H1 (cell line): ENCODE measurements around the gene WASHC3. TPM values are rescaled to one million over a fixed set of nuclear protein-coding genes. Genes with fewer than 3 reads are reported as not detected.

Experiments used
- CTCF ChIA-PET: fragments of 300-600 bp; sonication (Branson Sonifier 250); formaldehyde crosslinking; loops from one replicate; lab custom pipeline; 2021; ENCODE audit not compliant: partially characterized antibody; lab: Charles Lee
- POLR2A ChIA-PET: fragments of 300-600 bp; sonication (Branson Sonifier 250); formaldehyde crosslinking; loops from one replicate; lab custom pipeline; 2021; ENCODE audit warnings: inconsistent platforms; ENCODE audit not compliant: partially characterized antibody; lab: Charles Lee
- DNase-seq, 2 experiments: peaks; one replicate each; pipeline versions ENCODE4 v3.0.0 to v3.0.0-alpha.2; 2010 to 2022; ENCODE audit warnings: low spot score in 2 of 2, low read depth in 1 of 2, mixed read lengths in 1 of 2
- FAIRE-seq: peaks from 2 replicates; lab custom pipeline; 2011; peaks lifted over from hg19 to GRCh38; lab: Jason Lieb, UNC
- H2AFZ ChIP-seq: 2 replicates; pipeline ENCODE4 v1.8.1; 2012; ENCODE audit warnings: low read length, inconsistent platforms
- H2AK5ac ChIP-seq: 2 replicates; pipeline ENCODE4 v1.6.1; 2013; ENCODE audit warnings: low read depth, low read length
- H2BK120ac ChIP-seq: replicated peaks from 2 replicates; pipeline ENCODE3; 2013; ENCODE audit warnings: low read depth, low read length, inconsistent platforms
- H2BK12ac ChIP-seq: 2 replicates; pipeline ENCODE4 v1.6.1; 2013; ENCODE audit warnings: low read depth, low read length
- H2BK15ac ChIP-seq: 2 replicates; pipeline ENCODE4 v1.6.1; 2013; ENCODE audit warnings: low read length
- H2BK20ac ChIP-seq: 2 replicates; pipeline ENCODE4 v1.6.1; 2013; ENCODE audit warnings: low read length
- H2BK5ac ChIP-seq: 2 replicates; pipeline ENCODE4 v1.6.1; 2013; ENCODE audit warnings: low read depth, low read length
- H3K14ac ChIP-seq: 2 replicates; pipeline ENCODE4 v1.6.1; 2013; ENCODE audit warnings: inconsistent platforms; ENCODE audit not compliant: insufficient read length
- H3K18ac ChIP-seq: 2 replicates; pipeline ENCODE4 v1.6.1; 2013; ENCODE audit warnings: low read length; ENCODE audit errors: extremely low read depth
- H3K23ac ChIP-seq: 2 replicates; pipeline ENCODE4 v1.6.1; 2013; ENCODE audit warnings: inconsistent platforms; ENCODE audit not compliant: insufficient read length
- H3K23me2 ChIP-seq: 2 replicates; pipeline ENCODE4 v1.6.1; 2013; ENCODE audit warnings: low read depth, low read length
- H3K27ac ChIP-seq: 2 replicates; pipeline ENCODE4 v1.6.1; 2011; ENCODE audit warnings: low read depth, low read length, inconsistent platforms
- H3K27me3 ChIP-seq, 4 experiments: replicated peaks in 1 of 4; 1 replicate in 1 of 4; 2 replicates in 3 of 4; pipeline versions ENCODE4 v1.6.1 to v1.8.1; 2011 to 2013; ENCODE audit warnings: low read length in 3 of 4, mild to moderate bottlenecking in 3 of 4, inconsistent platforms in 2 of 4, mixed read lengths in 2 of 4, moderate library complexity in 1 of 4; ENCODE audit not compliant: control insufficient read depth in 3 of 4, insufficient read depth in 3 of 4; ENCODE audit errors: extremely low read depth in 1 of 4
- H3K36me3 ChIP-seq, 4 experiments: 2 replicates each; pipeline versions ENCODE4 v1.6.1 to v1.8.1; 2011 to 2013; ENCODE audit warnings: mild to moderate bottlenecking in 4 of 4, low read length in 3 of 4, moderate library complexity in 2 of 4, control low read depth in 1 of 4, inconsistent platforms in 1 of 4; ENCODE audit not compliant: insufficient read depth in 4 of 4, control insufficient read depth in 2 of 4
- H3K4ac ChIP-seq: replicated peaks from 2 replicates; pipeline ENCODE3; 2013; ENCODE audit warnings: low read length, low read depth, mixed read lengths, inconsistent platforms; ENCODE audit not compliant: insufficient read length
- H3K4me1 ChIP-seq, 4 experiments: replicated peaks in 1 of 4; 1 replicate in 1 of 4; 2 replicates in 3 of 4; pipeline versions ENCODE4 v1.6.1 to v1.8.1; 2011 to 2013; ENCODE audit warnings: low read length in 3 of 4, inconsistent platforms in 2 of 4, mixed read lengths in 1 of 4; ENCODE audit not compliant: insufficient read depth in 4 of 4, control insufficient read depth in 3 of 4
- H3K4me2 ChIP-seq, 2 experiments: 2 replicates each; pipeline versions ENCODE4 v1.6.1 to v1.8.1; 2011 to 2013; ENCODE audit warnings: low read depth in 2 of 2, low read length in 2 of 2, control low read depth in 1 of 2, inconsistent platforms in 1 of 2, mild to moderate bottlenecking in 1 of 2; ENCODE audit not compliant: insufficient read depth in 1 of 2
- H3K4me3 ChIP-seq, 4 experiments: fragments of 200-600, 300-600 bp in 1 of 4; sonication (generic), shearing (Covaris generic), sonication (Bioruptor Twin) in 1 of 4; 2 replicates each; pipeline versions ENCODE4 v1.5.1 to v1.8.1; 2011 to 2016; ENCODE audit warnings: low read length in 4 of 4, low read depth in 3 of 4, control low read depth in 2 of 4, inconsistent platforms in 2 of 4, mild to moderate bottlenecking in 2 of 4, mixed read lengths in 1 of 4, moderate library complexity in 1 of 4; ENCODE audit not compliant: insufficient read depth in 2 of 4; ENCODE audit errors: extremely low read depth in 1 of 4
- H3K56ac ChIP-seq: replicated peaks from 2 replicates; pipeline ENCODE3; 2013; ENCODE audit warnings: low read depth, mild to moderate bottlenecking, mixed read lengths, low read length, inconsistent platforms; ENCODE audit not compliant: insufficient read length
- H3K79me1 ChIP-seq: 2 replicates; pipeline ENCODE4 v1.6.1; 2013; ENCODE audit warnings: low read depth, low read length, control low read depth
- H3K79me2 ChIP-seq, 2 experiments: 2 replicates each; pipeline versions ENCODE4 v1.6.1 to v1.8.1; 2012 to 2013; ENCODE audit warnings: low read length in 2 of 2, mild to moderate bottlenecking in 2 of 2, inconsistent platforms in 1 of 2; ENCODE audit not compliant: insufficient read depth in 2 of 2, control insufficient read depth in 1 of 2
- H3K9ac ChIP-seq, 4 experiments: replicated peaks in 1 of 4; 1 replicate in 1 of 4; 2 replicates in 3 of 4; pipeline versions ENCODE4 v1.6.1 to v1.8.1; 2011 to 2013; ENCODE audit warnings: low read depth in 3 of 4, low read length in 3 of 4, control low read depth in 2 of 4, mild to moderate bottlenecking in 2 of 4, moderate library complexity in 2 of 4, inconsistent platforms in 1 of 4; ENCODE audit errors: extremely low read depth in 1 of 4
- H3K9me3 ChIP-seq, 2 experiments: 2 replicates each; pipeline versions ENCODE4 v1.6.1 to v1.8.1; 2012 to 2013; ENCODE audit warnings: mild to moderate bottlenecking in 2 of 2, moderate library complexity in 2 of 2, control low read depth in 1 of 2, inconsistent platforms in 1 of 2, low read depth in 1 of 2, low read length in 1 of 2, mixed read lengths in 1 of 2; ENCODE audit not compliant: insufficient read depth in 2 of 2
- H4K20me1 ChIP-seq, 2 experiments: replicated peaks in 1 of 2; 2 replicates each; pipeline versions ENCODE3 to v1.8.1; 2011 to 2013; ENCODE audit warnings: inconsistent platforms in 2 of 2, low read length in 2 of 2, mild to moderate bottlenecking in 1 of 2; ENCODE audit not compliant: insufficient read depth in 2 of 2, control insufficient read depth in 1 of 2
- H4K5ac ChIP-seq: 2 replicates; pipeline ENCODE4 v1.6.1; 2013; ENCODE audit warnings: low read length, low read depth, mixed read lengths, inconsistent platforms; ENCODE audit not compliant: insufficient read length
- H4K8ac ChIP-seq: 2 replicates; pipeline ENCODE4 v1.8.0; 2013; ENCODE audit warnings: mild to moderate bottlenecking, moderate library complexity, low read length, inconsistent platforms; ENCODE audit not compliant: insufficient read depth; ENCODE audit errors: extremely low read depth
- H4K91ac ChIP-seq: replicated peaks from 2 replicates; pipeline ENCODE3; 2013; ENCODE audit warnings: low read length, mixed read lengths, inconsistent platforms; ENCODE audit not compliant: insufficient read length
- WGBS, 2 experiments: shearing (Covaris generic) in 1 of 2; methylation state at CpG; one replicate each; pipeline versions ENCODE4 v1.1.6 to v1.1.7; 2013 to 2015; ENCODE audit warnings: low lambda C conversion rate in 2 of 2, mixed read lengths in 2 of 2, inconsistent platforms in 1 of 2, low coverage in 1 of 2, missing lambda C conversion rate in 1 of 2; ENCODE audit not compliant: insufficient replicate concordance in 2 of 2, insufficient coverage in 1 of 2, insufficient read length in 1 of 2; ENCODE audit errors: extremely low coverage in 1 of 2, missing lambda C conversion rate in 1 of 2; 5-methylcytosine and 5-hydroxymethylcytosine counted together
- polyA plus RNA-seq, 7 experiments: library from polyadenylated mRNA; depleted of rRNA in 3 of 7; stranded (reverse) in 5 of 7; unstranded in 2 of 7; fragments of >200 nt in 5 of 7; fragments of 200-250 nt in 2 of 7; gene quantifications; 1 replicate in 5 of 7; 2 replicates in 1 of 7; 4 replicates in 1 of 7; pipeline versions ENCODE4 v1.2.1 to v1.2.3, GENCODE V29; 2011 to 2013; ENCODE audit warnings: missing spikeins in 2 of 7, mixed read lengths in 2 of 7
- total RNA-seq: library from RNA; stranded (reverse); fragmentation: NEBNext Ultra II Directional; extraction: Animal tissue kit (Norgen Biotek cat#: 25700); gene quantifications from 2 replicates; pipeline ENCODE4 v1.2.1, GENCODE V29; 2021

Gene WASHC3
- total and polyA plus RNA-seq, 2 of the 8 experiments (the other 6 are each of a cell fraction or from before 2014, with no cell fraction given), result 7.4 to 8.3 TPM

DNA sequence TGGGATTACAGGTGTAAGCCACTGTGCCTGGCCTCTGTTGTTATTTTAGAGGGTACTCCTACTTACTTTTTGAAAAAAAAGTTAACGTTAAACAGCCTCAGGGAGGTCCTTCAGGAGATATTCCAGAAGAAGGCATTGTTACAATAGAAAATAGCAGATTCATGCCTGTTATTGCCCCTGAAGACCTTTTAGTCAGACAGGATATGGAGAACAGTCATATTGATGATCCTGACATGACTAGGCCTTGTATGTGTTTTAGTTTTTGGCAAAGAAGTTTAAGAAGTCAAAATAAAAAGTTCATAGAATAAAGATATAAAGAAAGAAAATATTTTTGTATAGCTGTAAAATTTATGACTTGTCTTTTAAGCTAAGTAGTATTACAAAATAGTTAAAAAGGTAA is 45.3 kb downstream of the WASHC3 start:
- H2BK15ac ChIP-seq, result no peak overlapping the region
- H4K20me1 ChIP-seq, result no peaks in the 10 kb centered on the region
- no peaks in the 10 kb centered on the region for H3K79me2 ChIP-seq
- no peak overlapping the region for H4K91ac ChIP-seq
- H3K36me3 ChIP-seq, result no peaks in the 10 kb centered on the region
- ChIA-PET POLR2A (no interaction called here), CTCF (interaction anchor here (1.0 kb wide), 1 partner anchor 11 kb away, joined by 3 read pairs; no protein-coding TSS in a partner anchor)
- H3K9ac ChIP-seq, result no peak overlapping the region
- H3K27ac ChIP-seq, result no peak overlapping the region
- no peak overlapping the region for H3K14ac ChIP-seq
- H3K18ac ChIP-seq, result no peak overlapping the region
- FAIRE-seq (no peak), DNase-seq (no peak)
- no peak overlapping the region for H2BK120ac ChIP-seq
- H4K8ac ChIP-seq, result no peak overlapping the region
- no peaks in the 10 kb centered on the region for H3K4me1 ChIP-seq
- 100% methylated on average over 1 of the region's 1 CpG; no CpG with 5 or more reads in 1 of the 2 experiments for WGBS, 2 experiments
- H3K4me3 ChIP-seq, result no peak overlapping the region
- H3K4me2 ChIP-seq, result no peak overlapping the region
- no peaks in the 10 kb centered on the region for H3K79me1 ChIP-seq
- H2BK5ac ChIP-seq, result no peak overlapping the region
- no peak overlapping the region for H4K5ac ChIP-seq
- H2AFZ ChIP-seq, result no peak overlapping the region
- H3K27me3 ChIP-seq, result no peaks in the 10 kb centered on the region
- no peaks in the 10 kb centered on the region for H3K23me2 ChIP-seq
- no peak overlapping the region for H3K23ac ChIP-seq
- H2BK20ac ChIP-seq, result no peak overlapping the region
- H2AK5ac ChIP-seq, result no peak overlapping the region
- no peak overlapping the region for H3K56ac ChIP-seq
- no peak overlapping the region for H2BK12ac ChIP-seq
- H3K9me3 ChIP-seq, result no peaks in the 10 kb centered on the region
- no peak overlapping the region for H3K4ac ChIP-seq
